ENCODE measurements around the gene CEP170B.
"Not testable (repeated sequence)": the region's sequence is repeated elsewhere in the genome, so short reads cannot be mapped to it uniquely, and the experiment has no call there.

CEP170B gene

DNA sequence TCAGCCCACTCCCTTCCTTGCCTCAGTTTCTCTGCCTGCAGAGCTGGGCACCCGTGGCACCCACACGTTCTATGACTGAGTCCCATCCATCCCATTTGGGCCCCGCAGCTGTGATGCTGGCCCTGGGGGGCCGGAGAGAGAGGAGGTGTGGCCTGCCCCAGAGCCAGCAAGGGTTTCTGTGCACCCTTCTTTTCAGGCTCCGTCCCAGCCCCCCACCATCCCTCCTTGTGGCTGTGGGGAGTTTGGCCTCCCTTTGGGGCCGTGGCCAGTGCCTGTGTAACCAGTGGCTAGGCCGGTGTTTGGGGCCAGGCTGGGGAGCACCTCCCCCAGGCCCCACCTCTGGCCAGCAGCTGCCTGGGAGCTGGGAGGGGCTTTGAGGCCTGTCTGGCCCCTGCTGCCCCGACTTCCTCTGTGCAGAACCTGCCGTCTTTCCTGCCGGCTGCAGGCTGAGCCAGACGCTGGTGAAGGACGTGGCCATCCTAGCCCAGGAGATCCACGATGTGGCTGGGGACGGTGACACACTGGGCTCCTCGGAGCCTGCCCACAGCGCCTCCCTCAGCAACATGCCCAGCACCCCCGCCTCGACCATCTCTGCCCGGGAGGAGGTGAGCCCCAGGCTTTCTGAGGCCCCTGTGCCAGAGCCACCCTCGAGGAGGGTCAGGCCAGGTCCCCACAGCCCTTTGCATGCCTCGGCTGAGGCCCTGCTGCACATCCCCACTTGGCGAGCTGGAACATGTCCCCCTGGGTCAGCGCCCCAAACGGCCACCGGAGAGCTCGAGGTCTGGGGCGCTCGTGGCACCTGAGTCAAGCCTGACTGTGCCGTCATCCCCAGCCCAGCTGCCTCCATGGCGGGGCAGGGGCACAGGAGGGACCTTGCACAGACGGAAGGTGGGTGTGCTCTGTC lies 27.7 kb downstream of the CEP170B start:
- DNase-seq = no peak

DNA sequence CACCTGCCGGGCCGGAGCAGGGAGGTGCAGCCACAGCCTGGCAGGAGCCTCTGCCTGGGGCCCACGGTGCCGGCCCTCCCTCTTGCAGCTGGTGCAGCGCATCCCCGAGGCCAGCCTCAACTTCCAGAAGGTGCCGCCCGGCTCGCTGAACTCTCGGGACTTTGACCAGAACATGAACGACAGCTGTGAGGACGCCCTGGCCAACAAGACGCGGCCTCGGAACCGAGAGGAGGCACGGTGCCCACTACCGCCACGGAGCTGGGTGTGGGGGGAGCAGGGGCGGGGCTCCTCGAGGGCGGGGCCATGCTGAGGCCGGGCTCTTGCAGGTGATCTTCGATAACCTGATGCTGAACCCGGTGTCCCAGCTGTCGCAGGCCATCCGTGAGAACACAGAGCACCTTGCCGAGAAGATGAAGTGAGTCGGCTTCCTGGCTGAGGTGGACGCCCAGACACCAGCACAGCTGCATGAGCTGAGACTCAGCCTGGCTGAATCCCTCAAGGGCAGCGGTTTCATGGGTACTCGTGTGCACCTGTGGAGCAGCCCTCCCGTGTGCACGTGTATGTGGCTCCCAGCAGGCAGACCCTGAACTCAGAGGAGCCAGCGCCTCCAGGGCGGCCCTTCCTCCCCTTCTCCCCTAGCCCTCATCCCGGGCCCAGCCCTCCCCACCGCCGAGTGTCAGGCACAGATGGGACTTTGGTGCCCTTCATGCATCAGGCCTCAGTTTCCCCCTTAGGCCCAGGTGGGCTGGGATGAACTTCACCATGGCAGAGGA lies 28.6 kb downstream of the CEP170B start:
- DNase-seq = no peak

DNA sequence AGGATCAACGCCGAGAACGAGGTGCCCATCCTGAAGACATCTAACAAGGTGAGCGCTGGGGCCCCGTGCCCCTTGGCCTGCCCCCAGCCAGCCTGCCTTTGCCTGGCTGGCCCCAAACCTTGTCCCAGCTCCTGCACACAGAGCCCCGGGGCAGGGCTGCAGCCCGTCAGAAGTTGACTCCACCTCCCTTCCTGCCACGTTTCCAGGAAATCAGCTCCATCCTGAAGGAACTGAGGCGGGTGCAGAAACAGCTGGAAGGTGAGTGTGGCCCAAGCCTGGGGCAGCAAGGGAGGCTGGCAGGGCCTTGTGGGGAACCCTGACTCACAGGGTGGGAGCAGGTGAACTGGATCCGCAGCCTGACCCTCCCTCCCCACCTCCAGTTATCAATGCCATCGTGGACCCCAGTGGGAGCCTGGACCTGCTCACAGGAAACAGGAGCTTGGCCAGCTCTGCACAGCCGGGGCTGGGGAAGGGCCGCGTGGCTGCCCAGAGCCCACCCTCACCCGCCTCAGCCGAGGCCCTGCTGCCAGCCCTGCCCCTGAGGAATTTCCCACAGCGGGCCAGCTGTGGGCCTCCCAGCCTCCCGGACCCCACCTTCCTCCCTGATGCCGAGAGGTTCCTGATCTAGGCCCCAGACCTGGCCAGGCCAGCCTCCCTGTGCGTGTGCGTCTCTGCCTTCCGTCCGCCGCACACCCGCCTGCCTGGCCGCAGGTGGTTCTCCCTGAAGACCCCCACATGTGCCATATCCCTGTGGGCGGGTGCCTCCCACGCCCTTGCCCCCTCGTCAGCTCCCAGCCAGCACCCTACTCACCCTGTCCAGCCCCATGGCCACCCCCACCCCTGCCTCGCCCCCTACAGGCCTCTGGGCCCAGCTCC lies 29.5 kb downstream of the CEP170B start:
- no peak for DNase-seq

DNA sequence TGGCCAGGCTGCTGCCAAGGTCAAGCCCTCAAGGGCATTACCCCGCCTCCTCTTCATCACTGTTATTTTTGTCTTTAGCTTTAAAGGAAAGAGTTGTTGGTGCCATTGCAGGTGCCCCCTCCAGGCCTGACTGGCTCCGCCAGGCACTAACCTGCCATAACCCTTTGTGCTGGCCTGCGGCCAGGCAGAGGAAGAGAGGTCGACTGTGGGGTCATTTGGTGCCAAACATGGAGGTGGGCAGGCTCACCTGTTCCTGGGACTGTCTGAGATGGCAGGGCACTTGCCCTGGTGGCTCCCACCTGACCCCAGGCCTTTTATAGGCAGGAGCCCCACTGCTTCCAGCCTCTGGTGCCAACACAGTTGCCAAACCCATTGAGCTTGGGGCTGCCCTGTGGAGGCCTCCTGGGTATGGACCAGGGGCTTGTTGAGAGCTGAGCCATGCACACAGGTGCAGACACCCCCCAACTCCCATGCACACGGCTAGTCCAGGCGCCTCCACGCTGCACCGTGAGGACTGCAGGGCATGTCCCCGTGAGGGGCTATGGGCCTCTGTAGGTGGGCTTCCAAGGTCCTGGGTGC lies 30.2 kb downstream of the CEP170B start:
- no peak for DNase-seq

DNA sequence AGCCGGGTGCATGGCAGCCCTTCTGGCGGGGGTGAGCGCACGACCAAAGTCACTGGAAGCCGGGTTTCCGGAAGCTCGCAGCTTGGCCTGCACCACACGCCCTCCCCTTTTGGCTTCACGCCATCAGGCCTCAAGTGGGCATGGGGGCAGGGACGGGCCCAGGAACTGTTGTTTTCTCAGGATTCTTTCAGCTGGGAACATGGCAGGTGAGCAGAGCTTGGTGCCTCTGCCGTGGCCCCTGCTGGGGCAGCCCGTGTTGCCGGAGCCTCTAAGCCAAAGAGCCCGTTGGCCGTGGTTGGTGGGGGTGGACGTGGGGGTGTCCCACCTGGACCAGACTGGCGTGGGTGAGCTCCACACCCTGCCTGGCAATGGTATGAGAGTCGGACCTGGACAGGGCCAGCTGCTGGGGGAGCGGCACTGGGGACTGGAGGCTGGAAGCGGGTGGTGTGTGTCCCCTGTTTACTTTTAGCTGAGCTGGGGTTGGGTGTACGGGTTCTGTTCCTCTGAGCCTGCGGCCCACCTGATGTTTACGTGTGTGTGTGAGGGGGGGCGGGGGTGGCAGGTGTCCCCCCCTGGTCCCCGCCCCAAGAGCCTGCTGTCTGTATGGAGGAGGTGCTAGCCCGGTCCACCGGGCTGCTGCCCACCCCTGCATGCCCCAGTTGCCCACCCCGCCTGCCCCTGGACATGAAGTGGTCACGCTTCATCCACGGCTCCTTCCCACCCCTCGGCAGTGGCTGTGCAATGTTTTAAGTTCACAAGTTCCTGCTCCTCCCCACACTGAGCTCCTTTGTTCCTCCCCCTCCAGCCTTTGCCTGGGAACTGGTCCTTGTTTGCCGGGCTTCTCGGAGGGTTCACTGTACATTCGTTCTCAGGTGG lies 31.0 kb downstream of the CEP170B start:
- peak; percentile 79 to 84 for DNase-seq

DNA sequence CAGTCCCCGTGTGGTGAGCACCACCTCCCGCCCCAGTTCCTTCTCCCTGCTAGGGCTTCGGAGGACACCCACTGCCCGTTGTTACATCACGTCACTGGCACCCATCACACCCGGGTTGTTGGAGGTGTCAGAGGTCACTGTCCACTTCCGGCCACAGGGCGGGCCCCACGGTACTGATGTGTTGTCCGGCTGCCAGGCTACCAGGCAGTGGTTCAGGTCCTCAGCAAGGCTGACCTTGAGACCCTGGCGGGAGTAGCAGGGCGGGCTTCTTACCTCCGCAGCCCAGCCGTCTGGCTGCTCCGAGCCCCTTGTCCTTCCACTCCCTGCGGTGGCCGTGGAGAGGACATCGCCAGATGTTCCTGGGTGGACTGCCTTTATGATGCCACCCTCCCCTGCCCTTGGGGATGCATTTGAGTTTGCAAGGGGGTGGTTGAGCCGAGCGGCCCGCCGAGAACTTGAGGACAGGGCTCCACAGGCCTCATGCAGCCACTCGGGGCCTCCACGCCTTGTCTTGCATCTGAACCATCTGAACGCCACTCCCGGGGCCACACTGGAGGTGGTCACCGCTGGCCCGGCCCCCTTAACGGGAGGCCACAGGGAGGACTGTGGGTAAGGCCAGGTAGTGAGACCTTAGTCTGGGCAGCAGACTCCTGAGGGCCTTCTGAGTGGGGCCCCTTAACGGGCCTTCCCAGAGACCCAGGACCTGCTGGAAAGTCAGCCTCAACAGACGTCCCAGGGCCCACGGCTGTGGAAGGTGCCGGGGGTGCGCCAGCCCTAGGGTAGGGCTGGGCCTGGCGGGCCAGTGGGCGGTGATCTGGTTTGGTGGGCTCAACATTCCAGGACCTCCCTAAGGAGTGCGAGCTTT lies 32.5 kb downstream of the CEP170B start:
- no peak for DNase-seq

DNA sequence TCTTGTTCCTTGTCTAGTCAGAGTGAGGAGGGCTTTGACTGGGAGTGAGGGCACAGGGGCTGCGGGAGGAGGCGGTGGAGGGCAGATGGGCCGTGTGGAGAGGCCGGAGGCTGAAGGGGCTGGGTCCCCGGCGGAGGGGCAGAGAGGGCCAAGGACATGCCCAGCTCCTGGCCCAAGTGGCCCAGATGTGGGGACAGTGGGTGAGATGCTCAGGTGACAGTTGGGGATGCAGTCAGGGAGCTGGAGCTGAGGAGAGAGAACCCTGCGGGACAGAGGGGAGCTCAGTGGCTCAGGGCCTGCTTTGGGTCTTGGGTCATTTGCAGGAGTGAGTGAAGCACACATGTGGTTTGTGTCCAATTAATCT lies 33.1 kb downstream of the CEP170B start:
- DNase-seq = no peak

DNA sequence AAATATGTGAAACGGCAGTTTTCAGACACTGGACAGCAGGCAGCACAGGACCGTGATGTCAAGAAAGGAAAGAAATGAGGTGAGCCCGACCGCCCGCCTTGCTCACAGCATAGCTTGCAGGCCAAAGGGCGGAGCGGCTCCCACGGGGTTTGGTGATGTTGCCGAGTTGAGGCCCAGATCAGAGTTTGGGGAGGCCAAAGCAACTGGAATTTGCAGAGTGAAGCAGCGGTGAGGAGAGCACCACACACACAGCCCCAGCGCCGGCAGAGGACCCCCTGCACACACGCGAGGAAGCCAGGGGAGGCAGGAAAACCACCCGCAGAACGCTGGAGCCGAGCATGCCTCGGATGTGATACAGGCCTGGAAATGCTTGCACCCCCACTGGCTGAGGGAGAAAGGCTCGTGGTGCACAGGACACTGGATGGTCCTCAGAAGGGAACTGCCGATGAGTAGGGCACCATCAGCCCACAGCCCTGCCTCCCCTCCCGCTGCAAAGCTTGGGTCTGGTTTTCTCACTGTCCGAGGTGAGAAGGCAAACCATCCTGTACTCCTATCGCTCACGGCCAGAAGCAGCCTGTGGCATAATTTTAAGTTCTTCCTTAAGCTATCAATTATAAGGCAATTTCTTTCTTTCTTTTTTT lies 33.9 kb downstream of the CEP170B start:
- DNase-seq = no peak

DNA sequence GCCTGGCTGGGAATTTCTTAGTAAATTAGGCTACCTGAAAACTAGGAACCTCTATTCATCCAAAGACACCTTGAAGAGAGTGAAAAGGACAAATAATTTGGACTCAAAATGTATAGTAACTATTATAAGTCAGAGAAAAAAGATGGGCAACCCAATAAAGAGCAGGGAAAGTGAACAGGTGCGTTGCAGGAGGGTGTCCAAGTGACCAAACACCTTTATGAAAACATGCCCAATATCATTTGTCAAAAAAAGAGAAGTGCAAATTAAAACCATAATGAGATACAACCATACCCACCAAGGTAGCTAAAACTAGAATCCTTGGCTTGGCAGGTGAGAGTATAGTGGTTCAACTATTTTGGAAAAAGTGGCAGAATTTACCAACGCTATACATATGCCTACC lies 34.7 kb downstream of the CEP170B start:
- DNase-seq = no peak

DNA sequence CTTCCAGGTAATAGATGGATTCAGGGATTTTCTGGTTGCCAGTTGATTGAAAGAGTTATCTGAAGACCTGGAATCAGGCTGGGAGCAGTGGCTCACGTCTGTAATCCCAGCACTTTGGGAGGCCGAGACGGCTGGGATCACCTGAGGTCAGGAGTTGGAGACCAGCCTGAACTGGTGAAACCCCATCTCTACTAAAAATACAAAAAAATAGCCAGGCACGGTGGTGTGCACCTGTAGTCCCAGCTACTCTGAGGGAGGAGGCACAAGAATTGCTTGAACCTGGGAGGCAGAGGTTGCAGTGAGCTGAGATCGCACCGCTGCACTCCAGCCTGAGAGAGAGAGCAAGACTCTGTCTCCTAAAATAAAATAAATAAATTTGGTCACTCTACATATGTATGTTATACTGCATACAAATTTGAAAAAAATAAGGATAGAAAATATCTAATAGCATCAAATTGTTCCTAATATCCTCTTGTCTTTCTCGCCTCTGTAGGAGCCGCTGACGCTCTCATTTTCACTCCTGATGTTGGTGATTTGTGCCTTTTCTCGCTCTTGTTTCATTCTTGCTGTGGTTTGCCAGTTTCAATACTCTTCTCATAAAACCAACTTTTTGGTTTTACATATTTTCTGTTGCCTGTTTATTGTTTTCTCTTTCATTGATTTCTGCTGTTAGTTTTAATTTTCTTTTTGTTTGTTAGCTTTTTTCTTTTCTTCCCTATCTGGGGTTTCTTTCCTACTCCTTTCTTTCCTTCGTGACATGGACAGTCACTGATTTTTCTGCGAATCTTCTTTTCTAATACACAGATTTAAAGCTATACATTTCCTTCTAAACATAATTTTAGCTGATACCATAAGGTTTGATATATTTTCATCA lies 35.8 kb downstream of the CEP170B start:
- no peak for DNase-seq

DNA sequence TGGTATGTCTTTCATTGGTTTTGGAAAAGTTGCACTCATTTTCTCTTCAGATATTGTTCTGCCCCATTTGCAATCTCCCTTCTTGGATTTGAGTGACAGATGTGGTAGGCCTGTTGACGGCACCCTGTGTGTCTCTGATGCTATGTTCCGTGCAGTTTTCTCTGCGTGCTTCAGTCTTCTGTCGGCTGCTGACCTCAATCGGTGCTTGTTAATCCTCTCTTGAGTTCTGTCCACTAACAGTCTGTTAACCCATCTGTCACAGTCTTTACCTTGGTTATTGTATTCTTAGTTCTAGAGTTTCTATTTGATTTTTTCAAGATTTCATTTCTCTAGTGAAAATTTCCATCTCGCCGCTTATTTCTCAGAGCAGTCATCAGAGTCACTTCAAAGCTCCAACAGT lies 38.9 kb downstream of the CEP170B start:
- no peak for DNase-seq

DNA sequence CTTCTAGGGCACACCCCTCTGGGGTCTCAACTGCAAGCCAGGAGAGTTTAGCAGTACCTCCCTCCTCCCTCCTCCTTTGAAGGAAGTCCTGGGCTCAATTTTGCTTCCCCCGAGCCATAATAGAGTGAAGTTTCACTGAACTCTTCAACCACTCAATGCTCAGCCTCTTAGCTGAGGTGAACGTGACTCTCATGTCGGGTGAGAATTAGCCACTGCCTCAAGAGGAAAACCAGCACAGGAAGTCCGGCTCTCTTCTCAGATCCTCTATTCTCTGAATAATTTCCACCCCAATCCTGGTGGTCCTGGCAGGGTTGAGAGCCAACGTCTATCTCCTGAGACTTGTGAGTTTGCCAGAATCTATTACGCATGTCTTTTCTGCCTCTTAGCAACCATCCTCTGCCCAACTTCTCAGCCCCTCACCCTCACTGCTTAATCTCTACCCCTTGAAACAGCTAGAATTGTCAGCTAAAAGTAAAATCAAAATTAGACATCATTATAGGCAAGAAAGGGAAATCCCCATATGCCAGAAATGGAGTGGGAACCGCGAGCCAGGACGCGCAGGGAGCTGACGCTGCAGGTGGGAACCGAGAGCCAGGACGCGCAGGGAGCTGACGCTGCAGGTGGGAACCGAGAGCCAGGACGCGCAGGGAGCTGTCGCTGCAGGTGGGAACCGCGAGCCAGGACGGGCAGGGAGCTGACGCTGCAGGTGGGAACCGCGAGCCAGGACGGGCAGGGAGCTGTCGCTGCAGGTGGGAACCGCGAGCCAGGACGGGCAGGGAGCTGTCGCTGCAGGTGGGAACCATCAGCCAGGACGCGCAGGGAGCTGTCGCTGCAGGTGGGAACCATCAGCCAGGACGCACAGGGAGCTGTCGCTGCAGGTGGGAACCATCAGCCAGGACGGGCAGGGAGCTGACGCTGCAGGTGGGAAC lies 39.8 kb downstream of the CEP170B start:
- DNase-seq = not testable (repeated sequence)

DNA sequence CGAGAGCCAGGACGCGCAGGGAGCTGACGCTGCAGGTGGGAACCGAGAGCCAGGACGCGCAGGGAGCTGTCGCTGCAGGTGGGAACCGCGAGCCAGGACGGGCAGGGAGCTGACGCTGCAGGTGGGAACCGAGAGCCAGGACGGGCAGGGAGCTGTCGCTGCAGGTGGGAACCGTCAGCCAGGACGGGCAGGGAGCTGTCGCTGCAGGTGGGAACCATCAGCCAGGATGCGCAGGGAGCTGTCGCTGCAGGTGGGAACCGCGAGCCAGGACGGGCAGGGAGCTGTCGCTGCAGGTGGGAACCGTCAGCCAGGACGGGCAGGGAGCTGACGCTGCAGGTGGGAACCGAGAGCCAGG lies 40.5 kb downstream of the CEP170B start:
- DNase-seq = not testable (repeated sequence)

DNA sequence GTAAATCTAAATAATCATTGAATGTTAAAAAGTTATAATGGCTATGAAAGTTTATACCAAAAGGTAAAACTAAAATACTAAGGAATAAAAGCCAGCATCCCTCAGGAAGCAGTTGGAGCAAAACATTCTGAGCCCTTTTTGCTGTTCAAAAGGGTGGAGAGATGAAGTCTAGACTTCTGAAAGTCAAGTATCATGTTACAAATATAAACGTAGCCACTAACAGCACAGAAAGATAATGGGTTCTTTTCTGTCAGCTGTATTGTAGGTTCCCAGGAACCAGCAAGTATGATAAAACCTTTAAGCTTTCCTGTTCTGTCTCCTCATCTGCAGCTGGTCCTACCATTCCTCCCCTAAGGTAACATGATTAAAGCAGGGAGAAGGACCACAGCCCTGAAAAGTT lies 43.2 kb downstream of the CEP170B start:
- DNase-seq = no peak

DNA sequence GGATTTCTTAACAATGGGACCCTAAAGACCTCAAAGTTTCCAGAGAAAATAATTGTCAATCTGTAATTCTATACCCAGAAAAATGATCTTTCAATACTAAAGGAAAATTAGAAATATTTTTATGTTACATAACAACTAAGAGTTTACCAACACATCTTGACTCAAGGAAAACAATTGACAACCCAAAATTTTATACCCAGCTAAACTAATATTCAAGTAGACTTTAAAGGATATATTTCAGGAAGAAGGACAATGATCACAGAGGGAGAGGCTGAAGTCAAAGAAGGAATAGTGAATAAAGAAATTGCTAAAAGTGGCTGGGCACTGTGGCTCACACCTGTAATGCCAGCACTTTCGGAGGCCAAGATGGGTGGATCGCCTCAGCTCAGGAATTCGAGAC lies 47.0 kb downstream of the CEP170B start:
- no peak for DNase-seq

DNA sequence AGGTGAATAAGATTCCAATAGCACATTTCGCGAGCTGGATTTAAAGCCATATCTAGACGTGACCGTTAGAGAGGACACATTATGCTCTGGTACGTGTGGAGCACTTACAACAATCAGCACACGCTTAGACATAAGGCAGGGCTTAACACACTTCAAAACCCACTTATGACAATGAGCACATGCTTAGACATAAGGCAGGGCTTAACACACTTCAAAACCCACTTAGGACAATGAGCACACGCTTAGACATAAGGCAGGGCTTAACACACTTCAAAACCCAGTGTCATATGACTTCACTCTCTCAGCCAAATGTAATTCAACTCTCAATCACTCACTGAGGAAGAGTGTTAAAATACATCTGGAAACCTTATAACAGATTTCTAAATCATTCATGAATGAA lies 48.4 kb downstream of the CEP170B start:
- DNase-seq = no peak

DNA sequence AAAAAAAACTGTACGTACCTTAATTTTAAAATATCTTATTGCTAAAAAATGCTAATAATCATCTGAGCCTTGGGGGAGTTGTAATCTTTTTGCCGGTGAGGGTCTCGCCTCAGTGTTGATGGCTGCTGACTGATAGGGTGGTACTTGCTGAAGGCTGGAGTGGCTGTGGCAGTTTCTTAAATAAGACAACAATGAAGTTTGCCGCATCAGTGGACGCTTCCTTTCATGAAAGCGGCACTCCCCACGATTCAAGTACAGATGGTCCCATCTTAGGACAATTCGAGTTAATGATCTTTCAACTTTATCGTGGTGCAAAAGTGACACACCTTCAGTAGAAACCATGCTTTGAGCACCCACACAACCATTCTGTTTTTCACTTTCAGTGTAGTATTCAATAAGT lies 52.0 kb downstream of the CEP170B start:
- DNase-seq = no peak

DNA sequence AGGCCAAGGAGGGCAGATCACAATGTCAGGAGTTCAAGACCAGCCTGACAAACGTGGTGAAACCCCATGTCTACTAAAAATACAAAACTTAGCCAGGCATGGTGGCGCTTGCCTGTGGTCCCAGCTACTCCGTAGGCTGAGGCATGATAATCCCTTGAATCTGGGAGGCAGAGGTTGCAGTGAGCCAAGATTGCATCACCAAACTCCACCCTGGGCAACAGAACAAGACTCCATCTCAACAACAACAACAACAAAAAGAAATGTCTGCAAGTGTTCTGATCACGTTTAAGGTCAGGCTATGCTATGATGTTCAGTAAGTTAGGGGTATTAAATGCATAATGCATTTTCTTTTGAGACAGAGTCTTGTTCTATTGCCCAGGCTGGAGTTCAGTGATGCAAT lies 52.9 kb downstream of the CEP170B start:
- no peak for DNase-seq
